Stomach (tissue), 9 donors: ENCODE results near the gene ASPHD1. TPM values are rescaled to one million over a fixed set of nuclear protein-coding genes. Genes with fewer than 3 reads are reported as not detected.
A peak's percentile ranks its signal among the peaks of the same experiment; 100 is the strongest.

ENCODE experiments used
- DNase-seq, 2 donors: peaks; one replicate each; pipeline versions ENCODE4 v3.0.0 to v3.0.0-alpha.2; 2013 to 2019
- H3K27ac ChIP-seq, 5 donors: fragments of 200-600 bp in 4 of 5; sonication (generic) in 4 of 5; one replicate each; pipeline ENCODE4 v1.5.1; 2013 to 2019; ENCODE audit warnings: mild to moderate bottlenecking in 1 of 5, moderate library complexity in 1 of 5
- H3K27me3 ChIP-seq, 3 donors: fragments of 200-600 bp; sonication (generic); one replicate each; pipeline ENCODE4 v1.5.1; 2017 to 2019; ENCODE audit warnings: mixed run types in 1 of 3
- H3K36me3 ChIP-seq, 4 donors: fragments of 200-600 bp; sonication (generic); 1 replicate in 3 of 4; 2 replicates in 1 of 4; pipeline ENCODE4 v1.5.1; 2016 to 2019
- H3K4me1 ChIP-seq, 4 donors: fragments of 200-600 bp; sonication (generic); one replicate each; pipeline ENCODE4 v1.5.1; 2016 to 2019
- H3K4me3 ChIP-seq, 4 donors: fragments of 200-600 bp; sonication (generic) in 3 of 4; one replicate each; pipeline ENCODE4 v1.5.1; 2016 to 2019; ENCODE audit warnings: mild to moderate bottlenecking in 1 of 4
- H3K9me3 ChIP-seq, 4 donors: fragments of 200-600 bp; sonication (generic); one replicate each; pipeline ENCODE4 v1.5.1; 2016 to 2019
- EP300 ChIP-seq: sonication (generic); formaldehyde crosslinking; IDR thresholded peaks from one replicate; pipeline ENCODE4 v1.6.1; 2017; ENCODE audit warnings: antibody characterized with exemption
- POLR2A ChIP-seq, 4 donors: fragments of 450-650 bp; IDR thresholded peaks; one replicate each; pipeline ENCODE4 v1.6.1; 2016; ENCODE audit warnings: antibody characterized with exemption in 4 of 4, control low read depth in 2 of 4, mild to moderate bottlenecking in 1 of 4, moderate library complexity in 1 of 4
- POLR2AphosphoS5 ChIP-seq, 3 donors: sonication (generic); formaldehyde crosslinking; IDR thresholded peaks; one replicate each; pipeline ENCODE4 v1.6.1; 2016; ENCODE audit warnings: antibody characterized with exemption in 3 of 3
- WGBS, 5 donors: extraction: QIAGEN DNeasy Blood & Tissue Kit in 3 of 5; methylation state at CpG; one replicate each; pipeline versions ENCODE4 v1.1.5 to v1.1.7; 2013 to 2018; 5-methylcytosine and 5-hydroxymethylcytosine counted together
- intact Hi-C: fragments of 100-400 bp; cut with DNase I; formaldehyde crosslinking; loops from one replicate; pipeline ENCODE4 v1.15.1; 2023; ENCODE audit warnings: low total_unique reads
- polyA plus RNA-seq, 3 donors: library from polyadenylated mRNA; stranded (reverse); fragments of 200-250 nt; gene quantifications; one replicate each; pipeline ENCODE4 v1.2.3, GENCODE V29; 2013
- total RNA-seq, 5 donors: library from RNA; depleted of rRNA; stranded (reverse); fragments of >200 nt; gene quantifications; one replicate each; pipeline versions ENCODE4 v1.1.0 to v1.2.3, GENCODE V29; 2014 to 2016
- TF ChIP-seq, protein P1 (sequence below), 7 experiments: fragments of 450-650 bp in 4 of 7; fragments of 200-600 bp in 3 of 7; sonication (generic) in 3 of 7; IDR thresholded peaks; one replicate each; pipeline ENCODE4 v1.5.1; 2016 to 2019; ENCODE audit warnings: antibody characterized with exemption in 7 of 7, control low read depth in 2 of 7, mild to moderate bottlenecking in 1 of 7
- donor health status: healthy with polysubstance abuse.
- donor health status: Bipolar disorder and iron deficiency.
- donor health status: healthy.

Gene ASPHD1
- total and polyA plus RNA-seq, 8 donors, result 4.5 to 29.8 (median 11.3) TPM; not detected in 2

DNA sequence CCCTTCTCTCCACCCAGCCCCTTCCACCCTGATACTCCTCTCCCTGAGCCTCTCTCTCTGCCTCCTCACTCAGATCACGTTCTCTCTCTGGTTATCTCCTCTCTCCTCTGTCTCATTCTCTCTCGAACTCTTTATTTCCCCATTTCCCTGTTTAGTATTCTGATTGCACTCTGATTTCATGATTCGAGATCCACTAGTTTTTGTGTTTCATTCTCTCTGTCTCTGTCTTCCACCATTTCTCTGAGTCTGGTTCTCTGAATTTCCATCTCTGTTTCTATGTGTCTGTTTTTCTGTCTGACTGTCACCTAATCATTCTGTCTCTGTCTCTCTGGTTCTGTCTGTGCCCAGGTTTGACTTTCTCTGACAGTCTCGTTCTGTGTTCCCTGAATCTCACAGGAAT is 3.0 kb upstream of the ASPHD1 start:
- 46 to 73% (median 52%) methylated on average over 4 of the region's 4 CpGs for WGBS, 5 donors
- Histone ChIP-seq H3K4me3 (no peak overlapping the region), H3K4me1 (peaks cover 4 to 38% (median 34%) of the 10 kb centered on the region in 4 donors), H3K36me3 (no peaks in the 10 kb centered on the region), H3K9me3 (no peaks in the 10 kb centered on the region), H3K27ac (no peak overlapping the region), H3K27me3 (peaks cover 0 to 52% (median 25%) of the 10 kb centered on the region in 3 donors)
- TF ChIP-seq EP300, result no peak
- no peak for TF ChIP-seq POLR2A (IDR thresholded peaks at IDR 0.05)
- TF ChIP-seq, protein P1, sequence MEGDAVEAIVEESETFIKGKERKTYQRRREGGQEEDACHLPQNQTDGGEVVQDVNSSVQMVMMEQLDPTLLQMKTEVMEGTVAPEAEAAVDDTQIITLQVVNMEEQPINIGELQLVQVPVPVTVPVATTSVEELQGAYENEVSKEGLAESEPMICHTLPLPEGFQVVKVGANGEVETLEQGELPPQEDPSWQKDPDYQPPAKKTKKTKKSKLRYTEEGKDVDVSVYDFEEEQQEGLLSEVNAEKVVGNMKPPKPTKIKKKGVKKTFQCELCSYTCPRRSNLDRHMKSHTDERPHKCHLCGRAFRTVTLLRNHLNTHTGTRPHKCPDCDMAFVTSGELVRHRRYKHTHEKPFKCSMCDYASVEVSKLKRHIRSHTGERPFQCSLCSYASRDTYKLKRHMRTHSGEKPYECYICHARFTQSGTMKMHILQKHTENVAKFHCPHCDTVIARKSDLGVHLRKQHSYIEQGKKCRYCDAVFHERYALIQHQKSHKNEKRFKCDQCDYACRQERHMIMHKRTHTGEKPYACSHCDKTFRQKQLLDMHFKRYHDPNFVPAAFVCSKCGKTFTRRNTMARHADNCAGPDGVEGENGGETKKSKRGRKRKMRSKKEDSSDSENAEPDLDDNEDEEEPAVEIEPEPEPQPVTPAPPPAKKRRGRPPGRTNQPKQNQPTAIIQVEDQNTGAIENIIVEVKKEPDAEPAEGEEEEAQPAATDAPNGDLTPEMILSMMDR (IDR thresholded peaks at IDR 0.05), result no peak
- TF ChIP-seq POLR2AphosphoS5 (IDR thresholded peaks at IDR 0.05), result no peak
- intact Hi-C loops, result no loop called here
- DNase-seq, result no peak

- peak overlapping the region in 2 of 4 donors; percentile 66 to 68 for H3K4me3 ChIP-seq
- intact Hi-C loops, result no loop called here
- no peak for DNase-seq
- H3K4me1 ChIP-seq, result peaks cover 4 to 38% (median 34%) of the 10 kb centered on the region in 4 donors
- no peaks in the 10 kb centered on the region for H3K9me3 ChIP-seq
- peak overlapping the region in 1 of 5 donors; percentile 88 for H3K27ac ChIP-seq
- WGBS, 5 donors, result 14 to 24% (median 21%) methylated on average over 9 of the region's 9 CpGs
- TF ChIP-seq POLR2AphosphoS5 (IDR thresholded peaks at IDR 0.05), result no peak
- TF ChIP-seq EP300, result no peak
- no peaks in the 10 kb centered on the region for H3K36me3 ChIP-seq
- H3K27me3 ChIP-seq, result peaks cover 0 to 52% (median 25%) of the 10 kb centered on the region in 3 donors
These were observed 2.0 kb upstream of the ASPHD1 start for GRCh38 chr16:29898135-29898803.

- Histone ChIP-seq H3K36me3 (no peaks in the 10 kb centered on the region), H3K27ac (peak overlapping the region; percentile 81 to 93 (median 89)), H3K9me3 (no peaks in the 10 kb centered on the region), H3K27me3 (peaks cover 0 to 52% (median 25%) of the 10 kb centered on the region in 3 donors), H3K4me1 (peaks cover 4 to 38% (median 34%) of the 10 kb centered on the region in 4 donors), H3K4me3 (peak overlapping the region; percentile 52 to 68 (median 60))
- intact Hi-C loops, result no loop called here
- DNase-seq, result peak; percentile 71 to 87
- TF ChIP-seq, protein P1 (IDR thresholded peaks at IDR 0.05), result no peak
- TF ChIP-seq POLR2AphosphoS5 (IDR thresholded peaks at IDR 0.05), result no peak
- TF ChIP-seq POLR2A (IDR thresholded peaks at IDR 0.05), result peak in 1 of 4 donors; percentile 16
- TF ChIP-seq EP300, result no peak
- WGBS, 5 donors, result 1 to 3% (median 1%) methylated on average over 25 of the region's 25 CpGs
These were observed 1.3 kb upstream of the ASPHD1 start for GRCh38 chr16:29898804-29899515.

DNA sequence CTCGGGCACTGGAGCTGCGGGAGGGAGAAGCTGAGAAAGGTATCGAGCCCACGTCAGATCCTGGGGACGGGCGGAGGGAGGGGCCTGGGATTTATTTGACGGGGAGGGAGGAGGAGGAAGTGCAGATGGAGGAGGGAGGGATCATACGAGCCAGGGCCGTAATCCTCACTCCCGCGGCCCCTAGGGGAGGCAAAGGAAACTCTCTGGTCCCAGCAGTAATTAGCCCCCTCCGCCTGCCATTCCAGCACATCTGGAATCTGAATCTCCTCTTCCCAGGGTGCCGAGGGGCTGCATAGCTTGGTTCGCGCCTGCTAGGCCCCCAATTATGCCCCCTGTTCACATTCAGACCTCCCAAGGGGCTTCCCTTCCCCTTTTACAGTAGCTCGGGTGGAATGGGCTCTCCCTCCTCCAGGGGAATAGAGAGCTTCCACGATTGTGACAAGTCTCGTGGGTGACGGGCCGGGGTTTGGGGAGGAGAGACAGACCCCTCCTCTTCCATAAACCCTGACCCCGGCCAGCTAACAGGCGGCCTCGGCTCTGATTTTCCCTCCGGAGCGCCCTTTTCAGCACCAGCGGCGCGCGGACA is 679 bp upstream of the ASPHD1 start, which contains the start of gene SEZ6L2:
TSS of gene SEZ6L2 (minus strand) at position 35 of the 586 bp plus-strand sequence. CDS start 531 bp downstream, outside the sequence.
- 0 to 2% (median 1%) methylated on average over 22 to 29 of the region's 29 CpGs for WGBS, 5 donors
- peaks cover 4 to 38% (median 34%) of the 10 kb centered on the region in 4 donors for H3K4me1 ChIP-seq

More for the DNA sequence above, 679 bp upstream of the ASPHD1 start, which contains the start of gene SEZ6L2:
- peak; percentile 89 to 97 for DNase-seq
- Histone ChIP-seq H3K36me3 (no peaks in the 10 kb centered on the region), H3K4me3 (peak within 1 kb of the TSS; percentile 52 to 68 (median 60)), H3K9me3 (no peaks in the 10 kb centered on the region), H3K27me3 (peaks cover 0 to 52% (median 25%) of the 10 kb centered on the region in 3 donors), H3K27ac (peak within 1 kb of the TSS; percentile 81 to 93 (median 89))
- intact Hi-C loops, result no loop called here
- TF ChIP-seq POLR2AphosphoS5 (IDR thresholded peaks at IDR 0.05) (peak in 1 of 3 donors; percentile 22), POLR2A (IDR thresholded peaks at IDR 0.05) (peak in 1 of 4 donors; percentile 0), EP300 (no peak)
- TF ChIP-seq, protein P1 (IDR thresholded peaks at IDR 0.05), result peak in 3 of 7 experiments; percentile 22 to 48 (median 38)
